ENCODE data around the gene KCNAB1. TPM values are rescaled to one million over a fixed set of nuclear protein-coding genes. Genes with fewer than 3 reads are reported as not detected.
A peak's percentile ranks its signal among the peaks of the same experiment; 100 is the strongest.

Gene KCNAB1
- total RNA-seq, 1 experiment from 2014 or later = not detected

- DNase-seq (ENCODE audit: low read depth) = no peak
These were observed 372.5 kb downstream of the KCNAB1 start for GRCh38 chr3:156492801-156493261.

DNA sequence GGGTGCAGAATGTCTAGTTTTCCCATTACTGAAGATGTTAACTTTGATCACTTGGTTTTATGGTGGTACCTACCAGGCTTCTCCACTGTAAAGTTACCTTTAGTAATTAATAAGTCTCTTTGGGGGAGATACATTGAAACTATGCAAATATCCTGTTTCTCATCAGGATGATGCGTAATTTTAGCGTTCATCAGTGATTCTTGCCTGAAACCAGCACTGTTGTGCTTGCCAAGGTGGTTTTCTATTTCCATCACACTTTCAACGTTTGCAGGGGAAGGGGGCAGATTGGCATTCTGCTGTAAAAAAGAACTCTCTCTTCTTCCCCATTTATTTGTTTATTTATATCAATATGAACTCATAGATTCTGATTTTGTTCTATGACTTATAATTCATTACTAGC, 373.5 kb downstream of the KCNAB1 start:
- DNase-seq (ENCODE audit: low read depth) = no peak

DNA sequence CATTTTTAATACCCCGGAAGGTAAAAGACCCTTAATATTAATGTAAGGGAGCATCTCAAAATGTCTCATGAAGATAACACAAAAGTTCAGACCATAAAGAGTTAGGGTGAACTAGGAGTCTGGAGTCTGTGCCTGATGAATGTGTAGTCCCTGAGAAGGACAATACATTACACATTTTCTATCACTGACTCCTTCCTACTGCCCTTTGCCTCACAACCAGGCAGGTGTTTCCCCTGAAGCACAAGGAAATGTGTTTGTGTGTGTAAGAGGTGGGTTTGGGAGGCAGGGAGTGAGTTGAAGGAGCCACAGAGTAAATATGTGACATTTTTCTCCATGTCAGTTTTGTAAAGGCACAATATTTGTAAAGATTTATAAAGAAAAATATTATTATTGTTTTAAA, 375.4 kb downstream of the KCNAB1 start:
- no peak for DNase-seq (ENCODE audit: low read depth)

- DNase-seq (ENCODE audit: low read depth) = no peak
These were observed 376.9 kb downstream of the KCNAB1 start for GRCh38 chr3:156497326-156497725.

DNA sequence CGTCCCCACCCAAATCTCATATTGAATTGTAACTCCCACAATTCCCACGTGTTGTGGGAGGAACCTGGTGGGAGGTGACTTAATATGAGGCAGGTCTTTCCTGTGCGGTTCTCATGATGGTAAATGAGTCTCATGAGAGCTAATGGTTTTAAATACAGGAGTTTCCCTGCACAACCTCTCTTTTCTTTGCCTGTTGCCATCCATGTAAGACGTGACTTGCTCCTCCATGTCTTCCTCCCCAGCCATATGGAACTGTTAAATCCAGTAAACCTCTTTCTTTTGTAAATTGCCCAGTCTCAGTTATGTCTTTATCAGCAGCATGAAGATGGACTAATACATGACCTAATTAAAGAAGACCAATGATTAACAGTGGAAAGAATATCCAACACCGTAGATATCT, 377.9 kb downstream of the KCNAB1 start:
- no peak for DNase-seq (ENCODE audit: low read depth)

GRCh38 chr3:156507285-156507684, 386.9 kb downstream of the KCNAB1 start:
- no peak for DNase-seq (ENCODE audit: low read depth)

- peak; percentile 34 for DNase-seq (ENCODE audit: low read depth)
These were observed 389.1 kb downstream of the KCNAB1 start for GRCh38 chr3:156509189-156510174.

- DNase-seq (ENCODE audit: low read depth) = no peak
These were observed 391.8 kb downstream of the KCNAB1 start for GRCh38 chr3:156511987-156512677.

DNA sequence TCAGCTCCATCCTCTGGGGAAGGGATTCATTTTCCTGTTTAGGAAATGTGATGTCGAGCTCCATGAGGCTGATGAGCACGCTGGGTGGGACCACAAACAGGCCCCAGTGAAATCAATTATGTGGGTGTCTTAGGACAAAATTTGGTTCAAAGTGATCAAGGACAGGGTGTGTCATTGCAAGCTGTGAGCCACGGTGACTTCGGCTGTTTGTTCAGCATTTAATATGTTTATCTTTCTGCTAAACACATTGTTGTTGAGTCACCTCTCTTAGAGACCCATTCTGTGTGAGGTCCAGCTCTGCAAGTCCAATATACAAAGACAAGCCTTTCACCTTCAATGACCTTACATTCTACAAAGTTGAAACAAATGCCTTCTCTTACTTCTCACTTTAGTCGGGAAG, 393.2 kb downstream of the KCNAB1 start:
- no peak for DNase-seq (ENCODE audit: low read depth)

DNA sequence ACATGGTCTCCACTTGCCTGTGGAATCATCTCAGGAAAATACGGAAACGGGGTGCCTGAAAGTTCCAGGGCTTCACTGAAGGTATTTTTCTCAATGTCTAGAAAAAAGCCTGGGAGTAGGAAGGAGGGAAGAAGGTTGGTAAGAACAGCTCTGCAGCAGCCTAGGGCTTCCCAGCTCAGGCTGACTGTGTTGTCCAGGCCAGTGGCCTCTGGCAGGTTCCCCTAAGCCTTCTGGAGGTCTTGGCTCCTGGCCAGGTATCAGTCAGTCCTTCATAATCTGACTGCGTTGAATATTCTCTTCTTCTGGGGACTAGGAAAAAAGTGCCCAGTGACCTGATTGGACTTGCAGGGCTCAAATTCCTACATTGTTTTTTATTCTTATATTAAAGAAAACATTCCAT, 395.9 kb downstream of the KCNAB1 start:
- DNase-seq (ENCODE audit: low read depth) = no peak

DNA sequence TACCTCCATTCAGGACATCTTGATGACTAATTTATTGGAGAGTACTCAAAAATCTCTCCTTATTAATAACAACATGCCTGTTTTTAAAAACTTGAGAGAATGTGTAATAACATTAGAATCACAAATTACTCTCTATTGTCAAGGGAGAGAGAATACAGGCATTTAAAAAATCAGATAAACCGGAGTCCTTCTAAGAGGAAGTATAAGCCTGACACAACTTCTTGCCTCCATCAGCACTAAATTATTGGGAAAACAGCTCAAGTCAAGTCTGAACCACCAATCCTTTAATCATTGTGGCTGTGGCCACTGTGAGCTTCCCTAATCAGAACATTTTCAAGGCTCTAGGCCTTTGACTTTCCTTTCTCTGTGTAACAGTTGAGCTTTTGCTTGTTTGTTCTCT, 396.6 kb downstream of the KCNAB1 start:
- DNase-seq (ENCODE audit: low read depth) = no peak

GRCh38 chr3:156518726-156519125, 398.3 kb downstream of the KCNAB1 start:
- no peak for DNase-seq (ENCODE audit: low read depth)

DNA sequence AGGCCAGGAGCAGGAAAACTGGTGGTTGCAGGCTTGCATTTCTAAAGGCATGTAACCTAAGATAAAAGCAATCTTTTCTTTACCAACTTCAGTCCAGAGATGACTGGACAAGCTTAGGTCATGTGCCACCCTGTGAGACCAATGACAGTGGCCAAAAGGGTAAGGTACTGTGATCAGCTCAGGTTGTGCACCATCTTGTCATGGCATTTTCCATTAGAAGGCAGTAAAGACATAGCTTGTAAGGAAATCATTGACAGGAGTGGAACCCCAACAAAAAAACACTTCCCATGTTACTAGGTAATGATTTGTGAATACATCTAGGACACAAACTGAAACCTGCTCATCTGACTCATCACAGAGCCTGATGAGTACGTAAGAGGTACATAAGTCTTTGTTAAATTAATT, 399.4 kb downstream of the KCNAB1 start:
- DNase-seq (ENCODE audit: low read depth) = no peak

GRCh38 chr3:156522673-156523072, 402.3 kb downstream of the KCNAB1 start:
- DNase-seq (ENCODE audit: low read depth) = no peak

GRCh38 chr3:156525808-156526207, 405.4 kb downstream of the KCNAB1 start:
- no peak for DNase-seq (ENCODE audit: low read depth)

DNA sequence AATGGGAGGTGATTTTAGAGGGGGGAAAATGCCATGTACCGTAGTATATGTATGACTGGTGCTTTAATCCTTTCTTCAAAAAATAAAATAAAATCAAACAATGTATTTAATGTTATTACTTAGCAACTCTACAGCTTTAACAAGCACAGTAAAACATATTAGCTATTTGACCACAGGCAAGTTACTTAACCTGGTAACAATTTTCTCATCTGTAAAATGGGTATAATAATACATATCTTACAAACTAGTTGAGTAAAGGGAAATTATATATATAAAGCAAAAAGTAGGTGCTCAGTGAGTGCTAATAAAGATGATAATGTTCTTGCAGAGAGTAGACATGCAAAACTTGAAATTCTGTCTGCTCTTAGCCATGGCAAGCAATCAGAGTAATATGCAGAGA, 406.7 kb downstream of the KCNAB1 start:
- no peak for DNase-seq (ENCODE audit: low read depth)

DNA sequence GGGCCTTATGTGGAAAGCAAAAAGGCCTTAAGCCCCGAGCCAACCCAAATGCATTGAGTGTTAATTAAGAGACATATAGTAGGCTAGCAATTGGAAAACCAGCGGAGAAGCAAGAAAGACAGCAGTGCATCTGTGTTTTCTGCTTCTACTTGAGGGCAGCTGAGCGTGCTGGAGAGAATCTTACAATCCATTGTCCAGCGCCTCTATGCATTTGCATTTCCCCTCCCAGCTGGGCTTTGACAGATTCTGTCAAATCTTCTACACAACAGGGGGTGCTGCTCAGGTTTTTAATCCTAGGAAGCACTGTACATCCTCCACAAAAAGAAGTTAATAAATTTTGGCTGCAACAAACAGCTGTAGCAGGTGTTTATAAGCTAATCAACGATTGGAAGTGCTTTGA, 410.6 kb downstream of the KCNAB1 start:
- DNase-seq (ENCODE audit: low read depth) = no peak

GRCh38 chr3:156532730-156533129, 412.4 kb downstream of the KCNAB1 start:
- DNase-seq (ENCODE audit: low read depth) = no peak

DNA sequence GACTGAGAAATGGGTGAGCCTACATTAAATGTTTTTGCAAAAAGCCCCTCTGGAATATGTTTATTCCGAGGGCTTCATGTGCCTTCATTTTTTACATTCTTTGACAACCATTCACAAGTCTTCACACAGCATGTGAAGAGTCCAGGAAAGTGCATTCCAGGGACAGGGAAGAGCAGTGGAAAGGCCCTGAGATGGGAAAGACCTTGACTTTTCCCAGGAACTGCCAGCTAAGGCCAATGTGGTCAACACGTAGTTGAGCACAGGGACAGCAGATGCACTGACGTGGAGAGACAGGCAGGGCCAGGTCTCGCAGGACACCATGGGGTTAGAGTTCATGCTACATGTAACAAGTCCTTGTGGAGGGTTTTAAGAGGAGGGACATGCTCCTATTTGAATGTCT, 412.8 kb downstream of the KCNAB1 start:
- DNase-seq (ENCODE audit: low read depth) = no peak

DNA sequence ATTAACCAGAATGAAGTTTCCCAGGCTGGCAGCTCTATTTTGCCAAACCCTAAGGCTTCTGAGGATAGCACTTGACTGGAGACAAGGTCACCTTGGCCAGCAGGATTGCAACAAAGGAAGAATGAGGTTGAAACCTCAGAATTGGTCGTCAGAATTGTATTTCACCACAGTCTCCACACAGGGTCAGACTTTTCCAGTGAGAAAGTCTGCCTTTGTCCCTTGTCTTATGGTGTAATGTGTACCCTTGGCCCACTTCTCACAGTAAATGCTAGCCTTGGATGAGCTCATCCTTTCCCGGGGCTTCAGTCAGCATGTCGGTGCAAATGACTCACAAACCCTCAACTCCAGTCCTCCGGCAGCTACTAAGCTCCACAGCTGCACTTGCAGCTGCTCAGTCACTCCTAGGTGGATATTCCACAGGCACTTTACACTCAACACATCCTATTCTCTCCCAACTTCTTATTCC, 414.8 kb downstream of the KCNAB1 start:
- DNase-seq (ENCODE audit: low read depth) = peak; percentile 99

DNA sequence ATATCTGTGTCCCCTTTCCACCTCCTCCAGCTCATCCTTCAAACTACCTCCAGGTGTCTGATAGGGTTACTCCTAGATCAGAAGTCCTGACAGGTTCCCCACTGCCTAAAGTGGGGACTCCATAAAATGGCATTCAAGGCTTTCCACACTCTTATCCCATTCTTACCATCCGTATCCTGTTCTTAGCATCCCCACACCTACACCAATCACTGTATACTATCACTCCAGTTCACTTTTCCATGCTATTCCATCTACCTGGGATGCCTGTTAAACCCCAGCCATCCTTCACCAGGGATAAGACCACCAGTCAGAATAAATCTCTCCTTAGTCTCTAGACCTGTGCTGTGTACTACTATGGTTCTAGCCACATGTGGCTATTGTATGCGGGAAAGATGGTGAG, 415.4 kb downstream of the KCNAB1 start:
- DNase-seq (ENCODE audit: low read depth) = peak; percentile 15

DNA sequence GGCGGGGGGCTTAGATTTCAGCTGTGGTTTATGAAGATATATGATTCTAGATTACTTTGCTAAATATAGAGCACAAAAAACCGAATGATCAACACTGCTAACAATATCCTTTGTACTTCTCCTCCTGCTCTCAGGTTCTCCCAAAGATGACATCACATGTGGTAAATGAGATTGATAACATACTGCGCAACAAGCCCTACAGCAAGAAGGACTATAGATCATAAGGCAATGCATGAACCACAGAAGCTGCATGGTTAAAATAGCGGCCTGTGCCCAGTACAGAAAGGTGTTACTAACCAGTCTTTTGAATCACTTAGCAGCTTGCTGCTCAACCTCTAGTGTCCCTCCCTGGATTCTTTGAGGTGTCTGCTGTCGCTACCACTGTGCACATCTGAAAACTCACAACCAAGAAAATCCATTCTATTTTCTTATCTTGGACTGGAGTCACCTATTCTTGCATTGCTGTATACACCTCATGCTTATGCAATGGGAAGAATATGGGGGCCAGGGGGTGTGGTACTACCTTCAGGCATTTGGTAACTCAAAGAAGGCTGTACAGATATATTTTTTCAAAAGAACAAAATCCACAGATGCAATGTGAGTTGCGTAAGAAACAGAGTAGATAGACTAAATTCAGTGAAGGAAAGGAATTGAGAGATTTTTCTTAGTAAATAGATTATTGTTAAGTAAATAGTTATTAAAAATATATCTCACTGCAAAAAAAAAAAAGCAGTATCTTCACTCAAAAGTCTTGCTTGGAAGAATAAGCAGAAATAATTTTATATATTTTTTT, 416.3 kb downstream of the KCNAB1 start:
- DNase-seq (ENCODE audit: low read depth) = peak; percentile 26
